Endothelial cell of umbilical vein (primary cell): ENCODE results near the gene JAML. TPM values are rescaled to one million over a fixed set of nuclear protein-coding genes. Genes with fewer than 3 reads are reported as not detected.
"Not testable (repeated sequence)": the region's sequence is repeated elsewhere in the genome, so short reads cannot be mapped to it uniquely, and the experiment has no call there.

Experiments used
- BruUV-seq: library from RNA; stranded (reverse); fragments of 400-500 nt; replicated peaks from 2 replicates; lab custom pipeline; 2021; lab: Mats Ljungman, UMichigan
- CTCF ChIA-PET: fragments of 300-600, 350-600 bp; sonication (Branson Sonifier 250); formaldehyde crosslinking; loops from one replicate; lab custom pipeline; 2021; ENCODE audit warnings: antibody characterized with exemption, inconsistent platforms; lab: Charles Lee
- POLR2A ChIA-PET: fragments of 300-600, 350-600 bp; sonication (Branson Sonifier 250); formaldehyde crosslinking; loops from one replicate; lab custom pipeline; 2021; ENCODE audit warnings: antibody characterized with exemption, inconsistent platforms; lab: Charles Lee
- DNase-seq: peaks from one replicate; pipeline ENCODE4 v3.0.0-alpha.2; 2011; ENCODE audit warnings: low read depth, low spot score
- FAIRE-seq: peaks from 2 replicates; lab custom pipeline; 2011; peaks lifted over from hg19 to GRCh38; lab: Jason Lieb, UNC
- H2AFZ ChIP-seq: 2 replicates; pipeline ENCODE4 v1.6.0; 2012; ENCODE audit warnings: low read depth, low read length, control low read depth, inconsistent platforms
- H3K27ac ChIP-seq: 2 replicates; pipeline ENCODE4 v1.5.1; 2011; ENCODE audit warnings: low read depth, mild to moderate bottlenecking, control low read depth, low read length, moderate library complexity; ENCODE audit not compliant: insufficient read depth
- H3K27me3 ChIP-seq, 2 experiments: 2 replicates each; pipeline versions ENCODE4 v1.6.0 to v1.6.1; 2011; ENCODE audit warnings: low read length in 2 of 2, mixed read lengths in 1 of 2; ENCODE audit not compliant: control insufficient read depth in 2 of 2, insufficient read depth in 2 of 2
- H3K36me3 ChIP-seq, 2 experiments: 2 replicates in 1 of 2; 3 replicates in 1 of 2; pipeline ENCODE4 v1.5.1; 2011; ENCODE audit warnings: low read length in 2 of 2, mild to moderate bottlenecking in 1 of 2, moderate library complexity in 1 of 2; ENCODE audit not compliant: control insufficient read depth in 2 of 2, insufficient read depth in 2 of 2; ENCODE audit errors: extremely low read depth in 1 of 2
- H3K4me1 ChIP-seq: 3 replicates; pipeline ENCODE4 v1.5.1; 2011; ENCODE audit warnings: mild to moderate bottlenecking, low read length; ENCODE audit not compliant: control insufficient read depth, insufficient read depth; ENCODE audit errors: extremely low read depth
- H3K4me2 ChIP-seq: 2 replicates; pipeline ENCODE4 v1.6.1; 2011; ENCODE audit warnings: low read length, control low read depth, mixed read lengths; ENCODE audit not compliant: insufficient read depth
- H3K4me3 ChIP-seq, 3 experiments: fragments of 200-600 bp in 1 of 3; sonication (generic), shearing (Covaris generic) in 1 of 3; replicated peaks in 1 of 3; 2 replicates each; pipeline ENCODE4 v1.5.1; 2011 to 2016; ENCODE audit warnings: control low read depth in 3 of 3, low read length in 3 of 3, mild to moderate bottlenecking in 2 of 3, inconsistent platforms in 1 of 3, low read depth in 1 of 3, moderate library complexity in 1 of 3; ENCODE audit not compliant: insufficient read depth in 1 of 3
- H3K79me2 ChIP-seq: 2 replicates; pipeline ENCODE4 v1.6.0; 2012; ENCODE audit warnings: low read length, inconsistent platforms; ENCODE audit not compliant: control insufficient read depth, insufficient read depth
- H3K9ac ChIP-seq: replicated peaks from 2 replicates; pipeline ENCODE3; 2011; ENCODE audit warnings: low read length, control low read depth; ENCODE audit not compliant: insufficient read depth; ENCODE audit errors: extremely low read depth
- H3K9me1 ChIP-seq: replicated peaks from 3 replicates; pipeline ENCODE4 v1.6.0; 2011; ENCODE audit warnings: mild to moderate bottlenecking, low read length; ENCODE audit not compliant: control insufficient read depth, insufficient read depth; ENCODE audit errors: extremely low read depth
- H3K9me3 ChIP-seq: replicated peaks from 2 replicates; pipeline ENCODE4 v1.5.1; 2012; ENCODE audit warnings: low read length, inconsistent platforms; ENCODE audit not compliant: control insufficient read depth, insufficient read depth
- H4K20me1 ChIP-seq: replicated peaks from 2 replicates; pipeline ENCODE3; 2011; ENCODE audit warnings: mild to moderate bottlenecking, low read length; ENCODE audit not compliant: control insufficient read depth, insufficient read depth; ENCODE audit errors: extremely low read depth
- EZH2 ChIP-seq: IDR thresholded peaks from 2 replicates; pipeline ENCODE4 v1.6.1; 2012; ENCODE audit warnings: borderline replicate concordance, low read depth, mild to moderate bottlenecking, moderate library complexity, low read length, inconsistent platforms; ENCODE audit not compliant: severe bottlenecking
- FOS ChIP-seq: IDR thresholded peaks from 2 replicates; pipeline ENCODE4 v1.6.1; 2011; ENCODE audit warnings: mild to moderate bottlenecking, low read length, moderate library complexity, borderline replicate concordance; ENCODE audit not compliant: insufficient read depth
- GATA2 ChIP-seq: IDR thresholded peaks from 2 replicates; pipeline ENCODE4 v1.7.0; 2011; ENCODE audit warnings: low read depth, mild to moderate bottlenecking, moderate library complexity, mixed read lengths, low read length; ENCODE audit not compliant: insufficient read length, insufficient read depth
- JUN ChIP-seq: IDR thresholded peaks from 2 replicates; pipeline ENCODE4 v1.6.1; 2011; ENCODE audit warnings: borderline replicate concordance, low read depth; ENCODE audit not compliant: insufficient read length, insufficient read depth
- POLR2A ChIP-seq: IDR thresholded peaks from 2 replicates; pipeline ENCODE4 v1.6.1; 2012; ENCODE audit warnings: low read depth, mild to moderate bottlenecking, control low read depth, low read length
- dilution Hi-C: fragments of 300-500 bp; cut with MboI; formaldehyde crosslinking; loops from one replicate; pipeline ENCODE4 v1.15.0; 2019; ENCODE audit warnings: low sequenced_read_pairs; ENCODE audit not compliant: extremely low pct_ligation_motif_present
- intact Hi-C: fragments of 100-400 bp; cut with micrococcal nuclease; formaldehyde crosslinking; loops from one replicate; pipeline ENCODE4 v1.10.0; 2022
- polyA plus RNA-seq, 4 experiments: library from polyadenylated mRNA; depleted of rRNA in 3 of 4; stranded (reverse) in 3 of 4; unstranded in 1 of 4; fragments of >200 nt; gene quantifications; 2 replicates each; pipeline versions ENCODE4 v1.2.1 to v1.2.3, GENCODE V29; 2011 to 2012; ENCODE audit warnings: missing spikeins in 1 of 4
- total RNA-seq: library from RNA; stranded (reverse); gene quantifications from 2 replicates; pipeline ENCODE4 v1.2.3, GENCODE V29; 2021

The JAML gene
- total and polyA plus RNA-seq, 2 donors (not counting 3 experiments of a cell fraction or from before 2014, with no cell fraction given) = 0.04 to 0.35 TPM

GRCh38 chr11:118190942-118191506, 33.8 kb downstream of the JAML start:
- BruUV-seq, H3K4me1 ChIP-seq, H3K36me3 ChIP-seq, H3K9me1 ChIP-seq, H2AFZ ChIP-seq, H3K27ac ChIP-seq, DNase-seq, FAIRE-seq, POLR2A ChIA-PET, H3K9me3 ChIP-seq, H3K4me3 ChIP-seq, dilution Hi-C loops, H3K4me2 ChIP-seq, CTCF ChIA-PET, H3K79me2 ChIP-seq, H4K20me1 ChIP-seq, H3K9ac ChIP-seq, intact Hi-C loops: not testable (repeated sequence)
- peaks cover 11% of the 10 kb centered on the region in 2 experiments for H3K27me3 ChIP-seq

- no peaks in the 10 kb centered on the region for H3K36me3 ChIP-seq
- CTCF ChIA-PET = interaction anchor here (1.6 to 2.0 kb wide), 2 partner anchors 12 to 79 kb away, joined by 3 to 8 read pairs; no protein-coding TSS in a partner anchor
- peaks cover 6 to 16% of the 10 kb centered on the region in 2 experiments for H3K27me3 ChIP-seq
- no peaks in the 10 kb centered on the region for H3K9me1 ChIP-seq
- H3K4me2 ChIP-seq = no peak overlapping the region
- intact Hi-C loops (no loop called here), dilution Hi-C loops (no loop called here)
- no peak overlapping the region for H3K9ac ChIP-seq
- H3K79me2 ChIP-seq = no peaks in the 10 kb centered on the region
- BruUV-seq = no TSS peak
- H3K27ac ChIP-seq = no peak overlapping the region
- H3K9me3 ChIP-seq = no peaks in the 10 kb centered on the region
- POLR2A ChIA-PET = no interaction called here
- H2AFZ ChIP-seq = no peak overlapping the region
- TF ChIP-seq JUN (no peak), POLR2A (no peak), FOS (no peak), EZH2 (no peak), GATA2 (no peak)
- FAIRE-seq = no peak
- no peaks in the 10 kb centered on the region for H4K20me1 ChIP-seq
- no peak for DNase-seq
- no peak overlapping the region for H3K4me3 ChIP-seq
- no peaks in the 10 kb centered on the region for H3K4me1 ChIP-seq
Measured at GRCh38 chr11:118186346-118187107, 38.3 kb downstream of the JAML start.
